GM23248 (cell line): ENCODE results near the gene PTPRZ1.

Experiments
- EZH2 ChIP-seq: fragments of 200-600 bp; sonication (generic); IDR thresholded peaks from 2 replicates; pipeline ENCODE4 v1.6.1; 2018; ENCODE audit warnings: antibody characterized with exemption, mild to moderate bottlenecking; ENCODE audit not compliant: insufficient read depth, poor library complexity, severe bottlenecking
- EZH2phosphoT487 ChIP-seq: fragments of 200-600 bp; sonication (generic); IDR thresholded peaks from 2 replicates; pipeline ENCODE4 v1.6.1; 2018; ENCODE audit warnings: antibody characterized with exemption, moderate library complexity, mild to moderate bottlenecking, low read depth; ENCODE audit not compliant: insufficient read depth

GRCh38 chr7:122063146-122063545 is 190.2 kb downstream of the PTPRZ1 start:
- TF ChIP-seq EZH2 = no peak
- TF ChIP-seq EZH2phosphoT487 = no peak
